ENCODE data around the gene GAST. TPM values are rescaled to one million over a fixed set of nuclear protein-coding genes. Genes with fewer than 3 reads are reported as not detected.
A peak's percentile ranks its signal among the peaks of the same experiment; 100 is the strongest.

The GAST gene
- polyA plus RNA-seq, 2 of the 4 experiments (the other 2 are of a cell fraction): not detected

DNA sequence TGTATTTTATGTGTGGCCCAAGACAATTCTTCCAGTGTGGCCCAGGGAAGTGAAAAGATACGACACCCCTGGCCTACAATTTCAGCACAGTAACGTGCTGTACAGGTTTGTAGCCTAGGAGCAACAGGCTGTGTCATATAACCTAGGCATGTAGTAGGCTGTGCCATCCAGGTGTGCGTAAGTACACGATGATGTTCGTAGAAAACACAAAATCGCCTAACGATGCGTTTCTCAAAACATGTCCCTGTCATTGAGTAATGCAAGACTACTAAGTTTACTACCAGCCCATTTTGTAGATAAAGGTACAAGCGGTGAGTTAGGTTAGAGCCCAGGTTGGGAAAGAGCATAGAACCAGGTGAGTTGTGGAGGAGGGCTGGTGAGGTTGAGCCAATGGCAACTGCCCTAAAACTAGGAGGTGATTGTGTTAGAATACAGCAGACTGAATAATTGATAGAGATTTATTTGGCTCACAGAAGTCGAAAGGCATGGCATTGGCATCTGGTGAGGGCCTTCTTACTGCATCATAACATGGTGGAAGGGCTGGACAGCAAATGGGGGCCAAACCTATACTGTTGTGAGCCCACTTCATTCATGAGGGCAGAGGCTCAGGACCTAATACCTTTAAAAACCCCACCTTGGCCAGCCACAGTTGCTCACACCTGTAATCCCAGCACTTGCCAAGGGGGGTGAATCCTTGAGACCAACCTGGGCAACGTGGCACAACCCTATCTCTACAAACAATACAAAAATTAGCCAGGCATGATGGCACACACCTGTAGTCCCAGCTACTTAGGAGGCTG, 19.2 kb upstream of the GAST start (continued):
- TF ChIP-seq CHD4 (IDR thresholded peaks at IDR 0.05; ENCODE audit: borderline replicate concordance) (no peak), SREBF2 (IDR thresholded peaks at IDR 0.05) (no peak), RFX5 (IDR thresholded peaks at IDR 0.05) (no peak), FOSL2 (IDR thresholded peaks at IDR 0.05) (no peak), FOSL2 (CRISPR knock-in tag; IDR thresholded peaks at IDR 0.05) (peak; percentile 51), FOSB (CRISPR knock-in tag; IDR thresholded peaks at IDR 0.05) (peak; percentile 98), RCOR1 (IDR thresholded peaks at IDR 0.05; ENCODE audit: low read depth, low read length) (no peak), POLR2A (IDR thresholded peaks at IDR 0.05; ENCODE audit: low read length) (no peak), ZSCAN20 (CRISPR knock-in tag; IDR thresholded peaks at IDR 0.05) (0 out of 2 replicates have a peak, but pooled peaks have one; percentile 23), HOXB13 (CRISPR knock-in tag; IDR thresholded peaks at IDR 0.05; ENCODE audit: low read depth) (peak; percentile 28; the same call in 1 of the 2 replicates), KDM5A (IDR thresholded peaks at IDR 0.05) (no peak), MAZ (IDR thresholded peaks at IDR 0.05; ENCODE audit: borderline replicate concordance, low read depth, low read length) (no peak), HOXB5 (CRISPR knock-in tag; IDR thresholded peaks at IDR 0.05) (peak; percentile 71), MAFK (IDR thresholded peaks at IDR 0.05; ENCODE audit: partially characterized antibody) (no peak), TFCP2L1 (CRISPR knock-in tag; IDR thresholded peaks at IDR 0.05) (peak; percentile 99), POLR2AphosphoS2 (conservative IDR thresholded peaks at IDR 0.05; ENCODE audit: low read length) (peak; percentile 87), RNF2 (IDR thresholded peaks at IDR 0.05; ENCODE audit: borderline replicate concordance, low read depth) (no peak), FOXS1 (CRISPR knock-in tag; IDR thresholded peaks at IDR 0.05) (no peak), CBX2 (IDR thresholded peaks at IDR 0.05; ENCODE audit: borderline replicate concordance, low read depth) (no peak), ZFP36 (IDR thresholded peaks at IDR 0.05; ENCODE audit: borderline replicate concordance, partially characterized antibody) (no peak)
- TF ChIP-seq, protein P1, sequence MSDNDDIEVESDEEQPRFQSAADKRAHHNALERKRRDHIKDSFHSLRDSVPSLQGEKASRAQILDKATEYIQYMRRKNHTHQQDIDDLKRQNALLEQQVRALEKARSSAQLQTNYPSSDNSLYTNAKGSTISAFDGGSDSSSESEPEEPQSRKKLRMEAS (IDR thresholded peaks at IDR 0.05): 0 out of 2 replicates have a peak, but pooled peaks have one; percentile 17
- TF ChIP-seq, protein P2, sequence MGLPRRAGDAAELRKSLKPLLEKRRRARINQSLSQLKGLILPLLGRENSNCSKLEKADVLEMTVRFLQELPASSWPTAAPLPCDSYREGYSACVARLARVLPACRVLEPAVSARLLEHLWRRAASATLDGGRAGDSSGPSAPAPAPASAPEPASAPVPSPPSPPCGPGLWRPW (IDR thresholded peaks at IDR 0.05): no peak
- TF ChIP-seq, protein P3, sequence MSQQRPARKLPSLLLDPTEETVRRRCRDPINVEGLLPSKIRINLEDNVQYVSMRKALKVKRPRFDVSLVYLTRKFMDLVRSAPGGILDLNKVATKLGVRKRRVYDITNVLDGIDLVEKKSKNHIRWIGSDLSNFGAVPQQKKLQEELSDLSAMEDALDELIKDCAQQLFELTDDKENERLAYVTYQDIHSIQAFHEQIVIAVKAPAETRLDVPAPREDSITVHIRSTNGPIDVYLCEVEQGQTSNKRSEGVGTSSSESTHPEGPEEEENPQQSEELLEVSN (IDR thresholded peaks at IDR 0.05; ENCODE audit: borderline replicate concordance, low read depth): no peak
- TF ChIP-seq, protein P4, sequence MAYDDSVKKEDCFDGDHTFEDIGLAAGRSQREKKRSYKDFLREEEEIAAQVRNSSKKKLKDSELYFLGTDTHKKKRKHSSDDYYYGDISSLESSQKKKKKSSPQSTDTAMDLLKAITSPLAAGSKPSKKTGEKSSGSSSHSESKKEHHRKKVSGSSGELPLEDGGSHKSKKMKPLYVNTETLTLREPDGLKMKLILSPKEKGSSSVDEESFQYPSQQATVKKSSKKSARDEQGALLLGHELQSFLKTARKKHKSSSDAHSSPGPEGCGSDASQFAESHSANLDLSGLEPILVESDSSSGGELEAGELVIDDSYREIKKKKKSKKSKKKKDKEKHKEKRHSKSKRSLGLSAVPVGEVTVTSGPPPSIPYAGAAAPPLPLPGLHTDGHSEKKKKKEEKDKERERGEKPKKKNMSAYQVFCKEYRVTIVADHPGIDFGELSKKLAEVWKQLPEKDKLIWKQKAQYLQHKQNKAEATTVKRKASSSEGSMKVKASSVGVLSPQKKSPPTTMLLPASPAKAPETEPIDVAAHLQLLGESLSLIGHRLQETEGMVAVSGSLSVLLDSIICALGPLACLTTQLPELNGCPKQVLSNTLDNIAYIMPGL (CRISPR knock-in tag; IDR thresholded peaks at IDR 0.05; ENCODE audit: borderline replicate concordance): peak; percentile 91

DNA sequence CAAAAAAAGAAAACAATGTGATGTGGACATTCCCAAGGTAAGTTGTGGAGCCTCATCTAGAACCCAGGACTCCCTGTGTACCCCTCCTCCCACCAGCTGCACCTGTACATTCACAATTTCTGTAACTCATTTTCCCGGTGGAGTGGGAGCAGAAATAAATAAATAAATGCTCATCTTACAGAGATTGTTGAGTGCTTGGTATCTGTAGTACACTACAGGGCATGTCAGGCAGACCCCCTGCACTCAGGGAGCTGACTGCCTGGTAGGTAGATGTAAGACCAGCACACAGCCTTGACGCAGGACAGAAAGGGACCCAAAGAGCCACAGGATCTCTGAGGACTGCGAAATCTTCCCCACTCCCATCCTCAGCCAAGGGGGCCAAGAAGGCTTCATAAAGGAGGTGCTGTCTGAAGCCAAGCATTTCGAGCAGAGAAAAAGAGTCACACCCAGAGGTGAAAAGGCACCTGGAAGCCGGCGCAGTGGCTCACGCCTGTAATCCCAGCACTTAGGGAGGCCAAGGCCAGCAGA, 16.9 kb upstream of the GAST start:
- no peak for FAIRE-seq
- 86% methylated on average over 7 of the region's 7 CpGs for WGBS (ENCODE audit: missing lambda C conversion rate)
- Histone ChIP-seq H3K4me1 (peaks cover 31% of the 10 kb centered on the region), H3K4me2 (no peak overlapping the region), H3K27ac (no peak overlapping the region), H3K4me3 (no peak overlapping the region), H3K9me3 (no peaks in the 10 kb centered on the region)
- ChIA-PET POLR2A (interaction anchor here (1.2 to 1.5 kb wide), 3 partner anchors 10 to 215 kb away, joined by 3 to 6 read pairs (median 5); partner anchors contain the start of gene HAP1), CTCF (interaction anchor here (0.6 to 7.0 kb wide), 29 partner anchors 10 to 1388 kb away, joined by 3 to 210 read pairs (median 5); partner anchors contain the start of genes GAST, HAP1, JUP and NKIRAS2)
- ATAC-seq: peak; percentile 40 to 46
- DNase-seq (ENCODE audit: low read depth in 1 of 2, low spot score in 1 of 2): peak in 1 of 2 experiments; percentile 41
- TF ChIP-seq TFCP2L1 (CRISPR knock-in tag; IDR thresholded peaks at IDR 0.05) (peak; percentile 74; the same call in 1 of the 2 replicates), ZNF302 (CRISPR knock-in tag; IDR thresholded peaks at IDR 0.05) (no peak), NPAS2 (CRISPR knock-in tag; IDR thresholded peaks at IDR 0.05; ENCODE audit: borderline replicate concordance) (no peak), FOSL2 (IDR thresholded peaks at IDR 0.05) (no peak), FOSL2 (CRISPR knock-in tag; IDR thresholded peaks at IDR 0.05) (no peak)
- TF ChIP-seq, protein P5, sequence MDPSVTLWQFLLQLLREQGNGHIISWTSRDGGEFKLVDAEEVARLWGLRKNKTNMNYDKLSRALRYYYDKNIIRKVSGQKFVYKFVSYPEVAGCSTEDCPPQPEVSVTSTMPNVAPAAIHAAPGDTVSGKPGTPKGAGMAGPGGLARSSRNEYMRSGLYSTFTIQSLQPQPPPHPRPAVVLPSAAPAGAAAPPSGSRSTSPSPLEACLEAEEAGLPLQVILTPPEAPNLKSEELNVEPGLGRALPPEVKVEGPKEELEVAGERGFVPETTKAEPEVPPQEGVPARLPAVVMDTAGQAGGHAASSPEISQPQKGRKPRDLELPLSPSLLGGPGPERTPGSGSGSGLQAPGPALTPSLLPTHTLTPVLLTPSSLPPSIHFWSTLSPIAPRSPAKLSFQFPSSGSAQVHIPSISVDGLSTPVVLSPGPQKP (IDR thresholded peaks at IDR 0.05; ENCODE audit: low read depth, low read length): no peak
- TF ChIP-seq, protein P6, sequence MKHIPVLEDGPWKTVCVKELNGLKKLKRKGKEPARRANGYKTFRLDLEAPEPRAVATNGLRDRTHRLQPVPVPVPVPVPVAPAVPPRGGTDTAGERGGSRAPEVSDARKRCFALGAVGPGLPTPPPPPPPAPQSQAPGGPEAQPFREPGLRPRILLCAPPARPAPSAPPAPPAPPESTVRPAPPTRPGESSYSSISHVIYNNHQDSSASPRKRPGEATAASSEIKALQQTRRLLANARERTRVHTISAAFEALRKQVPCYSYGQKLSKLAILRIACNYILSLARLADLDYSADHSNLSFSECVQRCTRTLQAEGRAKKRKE (CRISPR knock-in tag; IDR thresholded peaks at IDR 0.05; ENCODE audit: low read depth): no peak
- TF ChIP-seq, protein P7, sequence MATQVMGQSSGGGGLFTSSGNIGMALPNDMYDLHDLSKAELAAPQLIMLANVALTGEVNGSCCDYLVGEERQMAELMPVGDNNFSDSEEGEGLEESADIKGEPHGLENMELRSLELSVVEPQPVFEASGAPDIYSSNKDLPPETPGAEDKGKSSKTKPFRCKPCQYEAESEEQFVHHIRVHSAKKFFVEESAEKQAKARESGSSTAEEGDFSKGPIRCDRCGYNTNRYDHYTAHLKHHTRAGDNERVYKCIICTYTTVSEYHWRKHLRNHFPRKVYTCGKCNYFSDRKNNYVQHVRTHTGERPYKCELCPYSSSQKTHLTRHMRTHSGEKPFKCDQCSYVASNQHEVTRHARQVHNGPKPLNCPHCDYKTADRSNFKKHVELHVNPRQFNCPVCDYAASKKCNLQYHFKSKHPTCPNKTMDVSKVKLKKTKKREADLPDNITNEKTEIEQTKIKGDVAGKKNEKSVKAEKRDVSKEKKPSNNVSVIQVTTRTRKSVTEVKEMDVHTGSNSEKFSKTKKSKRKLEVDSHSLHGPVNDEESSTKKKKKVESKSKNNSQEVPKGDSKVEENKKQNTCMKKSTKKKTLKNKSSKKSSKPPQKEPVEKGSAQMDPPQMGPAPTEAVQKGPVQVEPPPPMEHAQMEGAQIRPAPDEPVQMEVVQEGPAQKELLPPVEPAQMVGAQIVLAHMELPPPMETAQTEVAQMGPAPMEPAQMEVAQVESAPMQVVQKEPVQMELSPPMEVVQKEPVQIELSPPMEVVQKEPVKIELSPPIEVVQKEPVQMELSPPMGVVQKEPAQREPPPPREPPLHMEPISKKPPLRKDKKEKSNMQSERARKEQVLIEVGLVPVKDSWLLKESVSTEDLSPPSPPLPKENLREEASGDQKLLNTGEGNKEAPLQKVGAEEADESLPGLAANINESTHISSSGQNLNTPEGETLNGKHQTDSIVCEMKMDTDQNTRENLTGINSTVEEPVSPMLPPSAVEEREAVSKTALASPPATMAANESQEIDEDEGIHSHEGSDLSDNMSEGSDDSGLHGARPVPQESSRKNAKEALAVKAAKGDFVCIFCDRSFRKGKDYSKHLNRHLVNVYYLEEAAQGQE (IDR thresholded peaks at IDR 0.05): 0 out of 2 replicates have a peak, but pooled peaks have one; percentile 4

Data from A549 (cell line).